ENCODE data around the gene EGF.
"Not testable (repeated sequence)": the region's sequence is repeated elsewhere in the genome, so short reads cannot be mapped to it uniquely, and the experiment has no call there.

EGF gene

DNA sequence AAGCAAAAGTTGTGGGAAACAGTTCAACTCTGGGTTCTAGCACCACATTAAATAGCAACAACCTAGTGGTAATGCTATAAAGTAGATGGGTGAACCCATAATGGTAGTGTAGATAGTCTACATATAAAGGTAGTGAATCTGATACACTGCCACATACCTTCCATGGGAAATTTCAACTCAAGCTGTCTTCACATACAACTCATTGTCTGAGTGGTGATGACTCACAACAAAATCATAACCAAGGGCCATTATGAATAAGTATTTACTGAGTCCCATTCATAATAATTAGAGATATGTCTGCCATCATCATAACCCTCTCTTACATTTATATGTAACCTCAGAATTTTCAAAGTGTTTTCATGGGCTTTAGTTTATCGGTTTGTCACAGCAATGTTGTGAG is 34.8 kb downstream of the EGF start:
- Histone ChIP-seq H3K9me3 (ENCODE audit: control insufficient read depth, low read length) (no peaks in the 10 kb centered on the region), H3K4me1 (ENCODE audit: control insufficient read depth, insufficient read depth, low read depth, low read length) (no peaks in the 10 kb centered on the region), H4K8ac (ENCODE audit: low read length) (no peak overlapping the region), H4K91ac (ENCODE audit: low read length) (no peak overlapping the region), H3K23ac (ENCODE audit: low read length in 2 of 2) (no peak overlapping the region), H3K4me2 (ENCODE audit: low read length, poor library complexity, severe bottlenecking) (no peak overlapping the region), H2BK15ac (ENCODE audit: low read depth, poor library complexity, severe bottlenecking) (no peak overlapping the region), H2AFZ (ENCODE audit: low read depth, low read length) (no peak overlapping the region), H3K79me1 (replicated peaks; ENCODE audit: low read length, poor library complexity, severe bottlenecking) (no peaks in the 10 kb centered on the region), H3K27me3 (ENCODE audit: control insufficient read depth in 1 of 2, insufficient read depth in 1 of 2, low read length in 2 of 2) (no peaks in the 10 kb centered on the region), H3K18ac (ENCODE audit: low read depth in 1 of 2, low read length in 2 of 2) (no peak overlapping the region), H3K9ac (ENCODE audit: low read length) (no peak overlapping the region), H2BK120ac (ENCODE audit: low read depth, low read length) (no peak overlapping the region), H3K36me3 (ENCODE audit: control insufficient read depth in 1 of 2, insufficient read depth in 2 of 2, low read depth in 1 of 2, low read length in 2 of 2) (no peaks in the 10 kb centered on the region), H2AK5ac (ENCODE audit: low read length, severe bottlenecking) (no peak overlapping the region), H3K14ac (ENCODE audit: low read length in 2 of 2) (no peak overlapping the region), H2BK12ac (ENCODE audit: low read length in 2 of 2) (no peak overlapping the region), H3K4ac (ENCODE audit: low read depth in 1 of 2, low read length in 2 of 2) (no peak overlapping the region), H2BK5ac (ENCODE audit: low read depth, low read length, poor library complexity, severe bottlenecking) (no peak overlapping the region), H3K27ac (ENCODE audit: low read length, poor library complexity, severe bottlenecking) (no peak overlapping the region), H3K4me3 (ENCODE audit: insufficient read depth in 1 of 2, low read depth in 1 of 2, low read length in 2 of 2) (no peak overlapping the region)
- DNase-seq, result no peak
- WGBS, result no CpG with 5 or more reads among the region's 1 CpG

DNA sequence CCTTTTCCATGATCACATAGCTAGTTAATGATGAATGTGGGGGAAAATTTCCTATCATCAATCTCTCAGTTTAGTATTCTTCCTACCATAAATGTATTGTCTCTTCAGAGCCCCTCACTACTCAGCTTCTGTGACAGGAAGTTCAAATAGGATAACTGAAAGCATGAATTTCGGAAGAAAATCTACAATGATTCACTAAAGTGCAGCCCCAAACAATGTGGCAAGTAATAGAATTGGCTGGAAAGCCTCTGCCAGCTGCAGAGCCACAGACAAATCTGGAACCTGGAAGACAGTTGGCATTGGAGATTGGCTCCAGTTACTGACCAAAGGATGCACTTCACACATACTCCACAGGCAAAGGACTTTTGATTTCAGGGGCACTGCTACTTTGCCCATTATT is 35.2 kb downstream of the EGF start:
- Histone ChIP-seq H2BK5ac (ENCODE audit: low read depth, low read length, poor library complexity, severe bottlenecking) (no peak overlapping the region), H2BK15ac (ENCODE audit: low read depth, poor library complexity, severe bottlenecking) (no peak overlapping the region), H2AFZ (ENCODE audit: low read depth, low read length) (no peak overlapping the region), H3K4ac (ENCODE audit: low read depth in 1 of 2, low read length in 2 of 2) (no peak overlapping the region), H3K27ac (ENCODE audit: low read length, poor library complexity, severe bottlenecking) (no peak overlapping the region), H3K4me2 (ENCODE audit: low read length, poor library complexity, severe bottlenecking) (no peak overlapping the region), H3K14ac (ENCODE audit: low read length in 2 of 2) (no peak overlapping the region), H3K9me3 (ENCODE audit: control insufficient read depth, low read length) (no peaks in the 10 kb centered on the region), H4K91ac (ENCODE audit: low read length) (no peak overlapping the region), H3K23ac (ENCODE audit: low read length in 2 of 2) (no peak overlapping the region), H2AK5ac (ENCODE audit: low read length, severe bottlenecking) (no peak overlapping the region), H3K18ac (ENCODE audit: low read depth in 1 of 2, low read length in 2 of 2) (no peak overlapping the region), H3K27me3 (ENCODE audit: control insufficient read depth in 1 of 2, insufficient read depth in 1 of 2, low read length in 2 of 2) (no peaks in the 10 kb centered on the region), H3K79me1 (replicated peaks; ENCODE audit: low read length, poor library complexity, severe bottlenecking) (no peaks in the 10 kb centered on the region), H4K8ac (ENCODE audit: low read length) (no peak overlapping the region), H3K9ac (ENCODE audit: low read length) (no peak overlapping the region), H3K4me1 (ENCODE audit: control insufficient read depth, insufficient read depth, low read depth, low read length) (no peaks in the 10 kb centered on the region), H3K36me3 (ENCODE audit: control insufficient read depth in 1 of 2, insufficient read depth in 2 of 2, low read depth in 1 of 2, low read length in 2 of 2) (no peaks in the 10 kb centered on the region), H2BK12ac (ENCODE audit: low read length in 2 of 2) (no peak overlapping the region), H3K4me3 (ENCODE audit: insufficient read depth in 1 of 2, low read depth in 1 of 2, low read length in 2 of 2) (no peak overlapping the region), H2BK120ac (ENCODE audit: low read depth, low read length) (no peak overlapping the region)
- no peak for DNase-seq
- 50% methylated on average over 1 of the region's 1 CpG for WGBS

DNA sequence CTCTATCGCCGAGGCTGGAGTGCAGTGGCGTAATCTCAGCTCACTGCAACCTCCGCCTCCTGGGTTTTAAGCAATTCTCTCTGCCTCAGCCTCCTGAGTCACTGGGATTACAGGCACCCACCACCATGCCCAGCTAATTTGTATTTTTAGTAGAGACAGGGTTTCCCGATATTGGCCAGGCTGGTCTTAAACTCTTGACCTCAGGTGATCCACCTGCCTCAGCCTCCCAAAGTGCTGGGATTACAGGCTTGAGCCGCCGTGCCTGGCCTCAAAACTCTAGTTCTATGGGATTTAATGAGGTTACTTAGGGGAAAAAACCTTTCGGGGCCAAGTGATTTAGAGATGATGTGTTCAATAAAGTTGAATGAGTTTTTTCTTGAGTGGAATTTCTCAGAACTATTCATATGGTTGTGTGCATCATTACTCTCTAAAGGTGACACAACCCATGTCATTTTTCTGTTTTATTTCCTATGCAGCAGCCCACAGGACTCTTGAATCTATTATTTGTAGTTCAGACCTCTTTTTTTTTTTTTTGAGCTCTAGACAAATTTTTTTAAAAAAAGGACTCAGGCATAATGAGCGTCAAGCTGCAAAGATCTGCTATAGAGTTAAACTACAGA is 36.5 kb downstream of the EGF start:
- not testable (repeated sequence) for DNase-seq; H3K4me2 ChIP-seq (ENCODE audit: low read length, poor library complexity, severe bottlenecking); H3K27me3 ChIP-seq (ENCODE audit: control insufficient read depth in 1 of 2, insufficient read depth in 1 of 2, low read length in 2 of 2); H3K18ac ChIP-seq (ENCODE audit: low read depth in 1 of 2, low read length in 2 of 2); H3K9ac ChIP-seq (ENCODE audit: low read length); H3K4me3 ChIP-seq (ENCODE audit: insufficient read depth in 1 of 2, low read depth in 1 of 2, low read length in 2 of 2); H3K14ac ChIP-seq (ENCODE audit: low read length in 2 of 2); H2BK120ac ChIP-seq (ENCODE audit: low read depth, low read length); H2BK15ac ChIP-seq (ENCODE audit: low read depth, poor library complexity, severe bottlenecking); H2AK5ac ChIP-seq (ENCODE audit: low read length, severe bottlenecking); H2AFZ ChIP-seq (ENCODE audit: low read depth, low read length); H3K4me1 ChIP-seq (ENCODE audit: control insufficient read depth, insufficient read depth, low read depth, low read length); H3K23ac ChIP-seq (ENCODE audit: low read length in 2 of 2); H2BK5ac ChIP-seq (ENCODE audit: low read depth, low read length, poor library complexity, severe bottlenecking); H4K8ac ChIP-seq (ENCODE audit: low read length); H3K27ac ChIP-seq (ENCODE audit: low read length, poor library complexity, severe bottlenecking); H3K79me1 ChIP-seq (replicated peaks; ENCODE audit: low read length, poor library complexity, severe bottlenecking); H3K4ac ChIP-seq (ENCODE audit: low read depth in 1 of 2, low read length in 2 of 2); H2BK12ac ChIP-seq (ENCODE audit: low read length in 2 of 2); H3K9me3 ChIP-seq (ENCODE audit: control insufficient read depth, low read length); H4K91ac ChIP-seq (ENCODE audit: low read length); H3K36me3 ChIP-seq (ENCODE audit: control insufficient read depth in 1 of 2, insufficient read depth in 2 of 2, low read depth in 1 of 2, low read length in 2 of 2)
- 95% methylated on average over 8 of the region's 9 CpGs for WGBS

DNA sequence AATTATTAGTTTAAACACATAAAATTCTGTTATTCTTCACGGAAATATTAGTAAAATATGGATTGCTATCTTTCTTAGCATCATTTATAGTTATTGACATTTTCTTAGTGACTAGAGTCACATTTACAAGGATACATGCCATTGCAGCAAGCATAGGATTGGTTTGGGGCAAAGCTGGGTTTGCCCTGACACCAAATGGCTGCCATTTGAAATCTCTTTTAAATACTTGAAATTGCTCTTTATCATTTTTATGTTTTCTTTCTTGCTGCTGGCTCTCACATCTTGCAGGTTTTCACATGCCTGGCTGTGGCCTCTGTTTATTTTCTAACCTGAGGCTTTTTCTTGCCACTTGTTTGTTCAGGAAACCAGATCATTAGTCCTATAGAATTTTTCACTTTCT is 39.9 kb downstream of the EGF start:
- Histone ChIP-seq H4K8ac (ENCODE audit: low read length) (no peak overlapping the region), H3K36me3 (ENCODE audit: control insufficient read depth in 1 of 2, insufficient read depth in 2 of 2, low read depth in 1 of 2, low read length in 2 of 2) (no peaks in the 10 kb centered on the region), H3K9me3 (ENCODE audit: control insufficient read depth, low read length) (no peaks in the 10 kb centered on the region), H2AK5ac (ENCODE audit: low read length, severe bottlenecking) (no peak overlapping the region), H3K4me3 (ENCODE audit: insufficient read depth in 1 of 2, low read depth in 1 of 2, low read length in 2 of 2) (no peak overlapping the region), H2BK12ac (ENCODE audit: low read length in 2 of 2) (no peak overlapping the region), H3K4me2 (ENCODE audit: low read length, poor library complexity, severe bottlenecking) (no peak overlapping the region), H3K79me1 (replicated peaks; ENCODE audit: low read length, poor library complexity, severe bottlenecking) (no peaks in the 10 kb centered on the region), H3K9ac (ENCODE audit: low read length) (no peak overlapping the region), H3K23ac (ENCODE audit: low read length in 2 of 2) (no peak overlapping the region), H4K91ac (ENCODE audit: low read length) (no peak overlapping the region), H3K27ac (ENCODE audit: low read length, poor library complexity, severe bottlenecking) (no peak overlapping the region), H3K27me3 (ENCODE audit: control insufficient read depth in 1 of 2, insufficient read depth in 1 of 2, low read length in 2 of 2) (no peaks in the 10 kb centered on the region), H2BK5ac (ENCODE audit: low read depth, low read length, poor library complexity, severe bottlenecking) (no peak overlapping the region), H2AFZ (ENCODE audit: low read depth, low read length) (no peak overlapping the region), H3K4me1 (ENCODE audit: control insufficient read depth, insufficient read depth, low read depth, low read length) (no peaks in the 10 kb centered on the region), H3K4ac (ENCODE audit: low read depth in 1 of 2, low read length in 2 of 2) (no peak overlapping the region), H3K18ac (ENCODE audit: low read depth in 1 of 2, low read length in 2 of 2) (no peak overlapping the region), H3K14ac (ENCODE audit: low read length in 2 of 2) (no peak overlapping the region), H2BK15ac (ENCODE audit: low read depth, poor library complexity, severe bottlenecking) (no peak overlapping the region), H2BK120ac (ENCODE audit: low read depth, low read length) (no peak overlapping the region)
- no peak for DNase-seq
- WGBS, result no CpG with 5 or more reads among the region's 1 CpG

All from mesenchymal stem cell (in vitro differentiated cells and primary cell).